ENCODE data around the gene CFAP61. TPM values are rescaled to one million over a fixed set of nuclear protein-coding genes. Genes with fewer than 3 reads are reported as not detected.

CFAP61 gene
- total RNA-seq, 1 experiment from 2014 or later, result 0.61 TPM

DNA sequence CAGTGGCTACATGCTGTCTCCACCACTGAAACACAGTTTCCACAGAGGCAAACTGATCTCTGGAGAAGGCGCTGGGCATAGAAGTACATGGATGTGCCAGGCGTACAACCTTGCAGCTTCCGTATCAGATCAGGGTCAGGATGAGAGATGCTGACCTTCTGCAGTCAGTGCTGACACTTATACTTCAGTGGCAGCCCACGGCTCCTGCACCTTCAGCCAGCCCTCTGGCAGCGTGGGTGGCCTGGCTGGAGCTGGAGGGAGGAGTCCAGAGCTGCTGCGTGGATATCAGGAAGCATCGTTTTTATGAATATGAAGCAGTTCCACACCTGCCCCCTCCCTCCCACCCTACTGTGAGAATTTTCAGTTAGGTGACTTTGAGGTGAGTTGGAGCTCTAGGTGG, 149.3 kb downstream of the CFAP61 start:
- no peaks in the 10 kb centered on the region for H3K9me3 Mint-ChIP-seq
- ChIA-PET POLR2A (no interaction called here), CTCF (no interaction called here)
- ATAC-seq, result no peak
- TF ChIP-seq CREB1 (CRISPR knock-in tag; IDR thresholded peaks at IDR 0.05) (no peak), USF2 (CRISPR knock-in tag; IDR thresholded peaks at IDR 0.05) (no peak), FOXJ3 (CRISPR knock-in tag; IDR thresholded peaks at IDR 0.05; ENCODE audit: borderline replicate concordance) (no peak), ZNF423 (CRISPR knock-in tag; IDR thresholded peaks at IDR 0.05) (no peak), NR2C2 (CRISPR knock-in tag; IDR thresholded peaks at IDR 0.05) (no peak), GRHL2 (CRISPR knock-in tag; IDR thresholded peaks at IDR 0.05; ENCODE audit: insufficient replicate concordance, severe bottlenecking) (no peak), SP1 (CRISPR knock-in tag; conservative IDR thresholded peaks at IDR 0.05) (no peak), AR (CRISPR knock-in tag; IDR thresholded peaks at IDR 0.05) (no peak), PREB (CRISPR knock-in tag; IDR thresholded peaks at IDR 0.05; ENCODE audit: borderline replicate concordance) (no peak), MXD4 (CRISPR knock-in tag; IDR thresholded peaks at IDR 0.05; ENCODE audit: borderline replicate concordance) (no peak)
- TF ChIP-seq, protein P1, sequence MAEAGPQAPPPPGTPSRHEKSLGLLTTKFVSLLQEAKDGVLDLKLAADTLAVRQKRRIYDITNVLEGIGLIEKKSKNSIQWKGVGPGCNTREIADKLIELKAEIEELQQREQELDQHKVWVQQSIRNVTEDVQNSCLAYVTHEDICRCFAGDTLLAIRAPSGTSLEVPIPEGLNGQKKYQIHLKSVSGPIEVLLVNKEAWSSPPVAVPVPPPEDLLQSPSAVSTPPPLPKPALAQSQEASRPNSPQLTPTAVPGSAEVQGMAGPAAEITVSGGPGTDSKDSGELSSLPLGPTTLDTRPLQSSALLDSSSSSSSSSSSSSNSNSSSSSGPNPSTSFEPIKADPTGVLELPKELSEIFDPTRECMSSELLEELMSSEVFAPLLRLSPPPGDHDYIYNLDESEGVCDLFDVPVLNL (CRISPR knock-in tag; IDR thresholded peaks at IDR 0.05; ENCODE audit: borderline replicate concordance, low read depth), result no peak
- TF ChIP-seq, protein P2, sequence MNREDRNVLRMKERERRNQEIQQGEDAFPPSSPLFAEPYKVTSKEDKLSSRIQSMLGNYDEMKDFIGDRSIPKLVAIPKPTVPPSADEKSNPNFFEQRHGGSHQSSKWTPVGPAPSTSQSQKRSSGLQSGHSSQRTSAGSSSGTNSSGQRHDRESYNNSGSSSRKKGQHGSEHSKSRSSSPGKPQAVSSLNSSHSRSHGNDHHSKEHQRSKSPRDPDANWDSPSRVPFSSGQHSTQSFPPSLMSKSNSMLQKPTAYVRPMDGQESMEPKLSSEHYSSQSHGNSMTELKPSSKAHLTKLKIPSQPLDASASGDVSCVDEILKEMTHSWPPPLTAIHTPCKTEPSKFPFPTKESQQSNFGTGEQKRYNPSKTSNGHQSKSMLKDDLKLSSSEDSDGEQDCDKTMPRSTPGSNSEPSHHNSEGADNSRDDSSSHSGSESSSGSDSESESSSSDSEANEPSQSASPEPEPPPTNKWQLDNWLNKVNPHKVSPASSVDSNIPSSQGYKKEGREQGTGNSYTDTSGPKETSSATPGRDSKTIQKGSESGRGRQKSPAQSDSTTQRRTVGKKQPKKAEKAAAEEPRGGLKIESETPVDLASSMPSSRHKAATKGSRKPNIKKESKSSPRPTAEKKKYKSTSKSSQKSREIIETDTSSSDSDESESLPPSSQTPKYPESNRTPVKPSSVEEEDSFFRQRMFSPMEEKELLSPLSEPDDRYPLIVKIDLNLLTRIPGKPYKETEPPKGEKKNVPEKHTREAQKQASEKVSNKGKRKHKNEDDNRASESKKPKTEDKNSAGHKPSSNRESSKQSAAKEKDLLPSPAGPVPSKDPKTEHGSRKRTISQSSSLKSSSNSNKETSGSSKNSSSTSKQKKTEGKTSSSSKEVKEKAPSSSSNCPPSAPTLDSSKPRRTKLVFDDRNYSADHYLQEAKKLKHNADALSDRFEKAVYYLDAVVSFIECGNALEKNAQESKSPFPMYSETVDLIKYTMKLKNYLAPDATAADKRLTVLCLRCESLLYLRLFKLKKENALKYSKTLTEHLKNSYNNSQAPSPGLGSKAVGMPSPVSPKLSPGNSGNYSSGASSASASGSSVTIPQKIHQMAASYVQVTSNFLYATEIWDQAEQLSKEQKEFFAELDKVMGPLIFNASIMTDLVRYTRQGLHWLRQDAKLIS (CRISPR knock-in tag; IDR thresholded peaks at IDR 0.05; ENCODE audit: borderline replicate concordance), result no peak
- TF ChIP-seq, protein P3, sequence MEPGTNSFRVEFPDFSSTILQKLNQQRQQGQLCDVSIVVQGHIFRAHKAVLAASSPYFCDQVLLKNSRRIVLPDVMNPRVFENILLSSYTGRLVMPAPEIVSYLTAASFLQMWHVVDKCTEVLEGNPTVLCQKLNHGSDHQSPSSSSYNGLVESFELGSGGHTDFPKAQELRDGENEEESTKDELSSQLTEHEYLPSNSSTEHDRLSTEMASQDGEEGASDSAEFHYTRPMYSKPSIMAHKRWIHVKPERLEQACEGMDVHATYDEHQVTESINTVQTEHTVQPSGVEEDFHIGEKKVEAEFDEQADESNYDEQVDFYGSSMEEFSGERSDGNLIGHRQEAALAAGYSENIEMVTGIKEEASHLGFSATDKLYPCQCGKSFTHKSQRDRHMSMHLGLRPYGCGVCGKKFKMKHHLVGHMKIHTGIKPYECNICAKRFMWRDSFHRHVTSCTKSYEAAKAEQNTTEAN (CRISPR knock-in tag; IDR thresholded peaks at IDR 0.05), result no peak
- H3K27me3 Mint-ChIP-seq (ENCODE audit: low read depth), result no peaks in the 10 kb centered on the region
- DNase-seq (ENCODE audit: low spot score), result no peak
- no peak overlapping the region for H3K27ac Mint-ChIP-seq
- peaks cover 52% of the 10 kb centered on the region for H3K4me1 Mint-ChIP-seq
- no peaks in the 10 kb centered on the region for H3K36me3 Mint-ChIP-seq
- no peak overlapping the region for H3K4me3 Mint-ChIP-seq

- ChIA-PET POLR2A (no interaction called here), CTCF (no interaction called here)
- H3K27ac Mint-ChIP-seq, result no peak overlapping the region
- H3K9me3 Mint-ChIP-seq, result no peaks in the 10 kb centered on the region
- no peak overlapping the region for H3K4me3 Mint-ChIP-seq
- TF ChIP-seq ZNF138 (CRISPR knock-in tag; conservative IDR thresholded peaks at IDR 0.05), result no peak
- TF ChIP-seq ZNF416 (CRISPR knock-in tag; IDR thresholded peaks at IDR 0.05), result no peak
- no peak for TF ChIP-seq NR2C2 (CRISPR knock-in tag; IDR thresholded peaks at IDR 0.05)
- no peak for TF ChIP-seq JAZF1 (CRISPR knock-in tag; IDR thresholded peaks at IDR 0.05)
- TF ChIP-seq FOXP1 (CRISPR knock-in tag; IDR thresholded peaks at IDR 0.05; ENCODE audit: borderline replicate concordance), result no peak
- TF ChIP-seq TEAD4 (CRISPR knock-in tag; IDR thresholded peaks at IDR 0.05), result no peak
- TF ChIP-seq, protein P4, sequence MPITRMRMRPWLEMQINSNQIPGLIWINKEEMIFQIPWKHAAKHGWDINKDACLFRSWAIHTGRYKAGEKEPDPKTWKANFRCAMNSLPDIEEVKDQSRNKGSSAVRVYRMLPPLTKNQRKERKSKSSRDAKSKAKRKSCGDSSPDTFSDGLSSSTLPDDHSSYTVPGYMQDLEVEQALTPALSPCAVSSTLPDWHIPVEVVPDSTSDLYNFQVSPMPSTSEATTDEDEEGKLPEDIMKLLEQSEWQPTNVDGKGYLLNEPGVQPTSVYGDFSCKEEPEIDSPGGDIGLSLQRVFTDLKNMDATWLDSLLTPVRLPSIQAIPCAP (CRISPR knock-in tag; IDR thresholded peaks at IDR 0.05), result no peak
- no peak for TF ChIP-seq GABPB1 (CRISPR knock-in tag; IDR thresholded peaks at IDR 0.05)
- TF ChIP-seq NFYB (CRISPR knock-in tag; conservative IDR thresholded peaks at IDR 0.05; ENCODE audit: low read depth), result no peak
- no peak for TF ChIP-seq KAT7 (CRISPR knock-in tag; IDR thresholded peaks at IDR 0.05; ENCODE audit: borderline replicate concordance)
- no peaks in the 10 kb centered on the region for H3K27me3 Mint-ChIP-seq (ENCODE audit: low read depth)
- no peak for DNase-seq (ENCODE audit: low spot score)
- no peak for ATAC-seq
- peaks cover 63% of the 10 kb centered on the region for H3K4me1 Mint-ChIP-seq
- no peaks in the 10 kb centered on the region for H3K36me3 Mint-ChIP-seq
These were observed 150.4 kb downstream of the CFAP61 start for GRCh38 chr20:20202768-20203167.
